HG03442 (cell line): ENCODE results near the gene C11orf71.

Source experiments
- ATAC-seq: cut with Tn5 transposase; IDR thresholded peaks from one replicate; pipeline ENCODE4 v1.9.1; 2021; ENCODE audit warnings: mild to moderate bottlenecking, moderate library complexity; ENCODE audit not compliant: unreplicated experiment

The C11orf71 gene

GRCh38 chr11:114400216-114400914 lies at the start of gene C11orf71, which contains the start of gene RBM7:
TSS of gene C11orf71 (minus strand) at chr11:114400511. CDS start at chr11:114400331, 180 bp downstream.
TSS of gene RBM7 (plus strand) at chr11:114400666. CDS start at chr11:114400672, 6 bp downstream.
- ATAC-seq: peak; percentile 96

- ATAC-seq: no peak
Observed at GRCh38 chr11:114449845-114450244, 49.5 kb upstream of the C11orf71 start.

GRCh38 chr11:114448749-114449482 lies 48.6 kb upstream of the C11orf71 start:
- no peak for ATAC-seq

- no peak for ATAC-seq
Observed at GRCh38 chr11:114447892-114448291, 47.6 kb upstream of the C11orf71 start.

GRCh38 chr11:114447444-114447843 lies 47.1 kb upstream of the C11orf71 start:
- no peak for ATAC-seq

- no peak for ATAC-seq
Observed at GRCh38 chr11:114442536-114442935, 42.2 kb upstream of the C11orf71 start.

- ATAC-seq: no peak
Observed at GRCh38 chr11:114441921-114442320, 41.6 kb upstream of the C11orf71 start.

- ATAC-seq: no peak
Observed at GRCh38 chr11:114440971-114441763, 40.9 kb upstream of the C11orf71 start.

- ATAC-seq: no peak
Observed at GRCh38 chr11:114440121-114440860, 40.0 kb upstream of the C11orf71 start.

GRCh38 chr11:114439229-114440120 lies 39.2 kb upstream of the C11orf71 start, which contains the start of gene REXO2:
TSS of gene REXO2 (plus strand) at chr11:114439467. CDS start at chr11:114439529, 62 bp downstream.
- ATAC-seq: peak; percentile 99

- ATAC-seq: no peak
Observed at GRCh38 chr11:114438303-114438702, 38.0 kb upstream of the C11orf71 start.

GRCh38 chr11:114433376-114433775 lies 33.1 kb upstream of the C11orf71 start:
- ATAC-seq: no peak

GRCh38 chr11:114432893-114433292 lies 32.6 kb upstream of the C11orf71 start:
- ATAC-seq: no peak

GRCh38 chr11:114430290-114430689 lies 30.0 kb upstream of the C11orf71 start:
- no peak for ATAC-seq

GRCh38 chr11:114426280-114426679 lies 26.0 kb upstream of the C11orf71 start:
- no peak for ATAC-seq

GRCh38 chr11:114416441-114416961 lies 16.2 kb upstream of the C11orf71 start:
- no peak for ATAC-seq

GRCh38 chr11:114413958-114414357 lies 13.6 kb upstream of the C11orf71 start:
- ATAC-seq: no peak

GRCh38 chr11:114412946-114413345 lies 12.6 kb upstream of the C11orf71 start:
- ATAC-seq: no peak

GRCh38 chr11:114401311-114401710 lies 1.0 kb upstream of the C11orf71 start:
- no peak for ATAC-seq
